ENCODE measurements around the gene SLC38A1.
"Not testable (repeated sequence)": the region's sequence is repeated elsewhere in the genome, so short reads cannot be mapped to it uniquely, and the experiment has no call there.

Gene SLC38A1

GRCh38 chr12:46268583-46269428, at the start of gene SLC38A1:
Gene SLC38A1 (minus strand): TSS chr12:46269043. CDS start chr12:46239800, 29,243 bp downstream.
- DNase-seq (ENCODE audit: low spot score), result peak; percentile 86

DNA sequence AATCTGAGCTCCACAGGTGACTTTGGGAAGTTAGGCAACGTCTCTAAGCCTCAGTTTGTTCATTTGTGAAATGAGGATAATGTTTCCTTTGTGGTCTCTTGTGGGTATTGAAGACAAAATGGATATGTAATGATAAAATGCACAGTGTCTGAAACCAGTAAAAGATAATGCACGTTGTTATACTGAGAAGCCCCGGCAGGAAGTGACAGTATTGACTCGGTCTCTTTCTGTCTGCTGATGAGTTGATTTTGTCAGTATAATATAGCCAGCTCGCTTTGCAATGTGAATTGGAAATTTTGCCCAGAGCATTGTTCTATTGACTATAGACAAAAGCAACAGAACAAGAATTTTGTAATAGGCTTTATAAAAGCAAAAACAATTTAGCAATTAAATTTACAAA, 49.2 kb upstream of the SLC38A1 start:
- no peak for DNase-seq (ENCODE audit: low spot score)

GRCh38 chr12:46304070-46304469, 35.2 kb upstream of the SLC38A1 start:
- no peak for DNase-seq (ENCODE audit: low spot score)

GRCh38 chr12:46303039-46303666, 34.3 kb upstream of the SLC38A1 start:
- DNase-seq (ENCODE audit: low spot score), result peak; percentile 33

DNA sequence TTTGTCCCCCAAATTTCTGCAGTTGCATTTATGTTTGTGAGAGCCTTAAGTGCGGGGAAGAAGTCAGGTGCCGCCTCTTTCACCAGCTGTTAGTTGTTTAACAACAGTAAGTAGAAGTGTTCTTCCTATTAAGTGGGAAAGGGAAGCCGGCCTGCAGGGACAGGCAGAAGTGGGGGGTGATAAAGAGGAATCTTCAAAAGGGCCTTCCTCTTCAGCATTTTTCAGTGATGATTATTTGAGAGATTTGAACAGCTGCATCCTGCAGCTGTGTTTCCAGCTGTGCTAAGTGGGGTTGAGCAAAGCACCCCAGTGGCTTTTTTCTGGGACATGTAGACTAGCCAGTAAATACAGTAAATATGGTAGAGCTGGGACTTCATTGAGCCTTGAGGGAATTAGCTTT, 32.1 kb upstream of the SLC38A1 start:
- DNase-seq (ENCODE audit: low spot score), result no peak

DNA sequence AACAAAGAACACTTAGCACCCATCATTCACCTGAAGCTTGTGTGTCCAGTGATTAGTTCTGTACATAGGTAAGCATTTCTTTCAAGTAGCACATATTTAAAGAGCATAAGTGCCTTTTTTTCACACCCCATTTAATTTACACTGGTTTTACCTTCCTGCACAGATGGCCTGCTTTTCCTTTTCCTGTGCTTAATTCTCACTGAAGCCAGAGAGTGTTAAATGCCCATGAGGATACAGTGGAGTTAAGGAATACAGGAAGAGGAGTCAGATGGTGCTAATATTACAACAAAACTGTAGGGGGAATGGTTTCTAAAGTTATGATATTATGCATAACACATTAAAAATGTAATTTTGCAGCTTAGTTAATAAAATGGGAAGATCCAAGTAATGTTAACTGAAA, 31.0 kb upstream of the SLC38A1 start:
- DNase-seq (ENCODE audit: low spot score), result no peak

- DNase-seq (ENCODE audit: low spot score), result no peak
These were observed 29.4 kb upstream of the SLC38A1 start for GRCh38 chr12:46298261-46298660.

GRCh38 chr12:46296822-46297221, 28.0 kb upstream of the SLC38A1 start:
- no peak for DNase-seq (ENCODE audit: low spot score)

DNA sequence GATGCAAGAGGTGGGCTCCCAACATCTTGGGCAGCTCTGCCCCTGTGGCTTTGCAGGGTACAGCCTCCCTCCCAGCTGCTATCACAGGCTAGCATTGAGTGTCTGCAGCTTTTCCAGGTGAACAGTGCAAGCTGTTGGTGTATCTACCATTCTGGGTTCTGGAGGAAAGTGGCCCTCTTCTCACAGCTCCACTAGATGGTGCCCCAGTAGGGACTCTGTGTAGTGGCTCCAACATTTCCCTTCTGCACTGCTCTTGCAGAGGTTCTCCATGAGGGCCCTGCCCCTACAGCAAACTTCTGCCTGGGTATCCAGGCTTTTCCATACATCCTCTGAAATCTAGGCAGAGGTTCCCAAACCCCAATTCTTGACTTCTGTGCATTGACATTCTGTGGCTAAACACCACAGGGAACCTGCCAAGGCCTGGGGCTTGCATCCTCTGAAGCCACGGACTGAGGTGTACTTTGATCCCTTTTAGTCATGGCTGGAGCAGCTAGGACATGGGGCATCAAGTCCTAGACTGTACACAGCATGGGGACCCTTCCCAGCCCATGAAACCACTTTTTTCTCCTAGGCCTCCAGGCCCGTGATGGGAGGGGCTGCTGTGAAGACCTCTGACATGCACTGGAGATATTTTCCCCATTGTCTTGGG, 24.0 kb upstream of the SLC38A1 start:
- no peak for DNase-seq (ENCODE audit: low spot score)

- DNase-seq (ENCODE audit: low spot score), result not testable (repeated sequence)
These were observed 23.1 kb upstream of the SLC38A1 start for GRCh38 chr12:46291953-46292352.

GRCh38 chr12:46285177-46285576, 16.3 kb upstream of the SLC38A1 start:
- not testable (repeated sequence) for DNase-seq (ENCODE audit: low spot score)

GRCh38 chr12:46282829-46283228, 14.0 kb upstream of the SLC38A1 start:
- DNase-seq (ENCODE audit: low spot score), result no peak

DNA sequence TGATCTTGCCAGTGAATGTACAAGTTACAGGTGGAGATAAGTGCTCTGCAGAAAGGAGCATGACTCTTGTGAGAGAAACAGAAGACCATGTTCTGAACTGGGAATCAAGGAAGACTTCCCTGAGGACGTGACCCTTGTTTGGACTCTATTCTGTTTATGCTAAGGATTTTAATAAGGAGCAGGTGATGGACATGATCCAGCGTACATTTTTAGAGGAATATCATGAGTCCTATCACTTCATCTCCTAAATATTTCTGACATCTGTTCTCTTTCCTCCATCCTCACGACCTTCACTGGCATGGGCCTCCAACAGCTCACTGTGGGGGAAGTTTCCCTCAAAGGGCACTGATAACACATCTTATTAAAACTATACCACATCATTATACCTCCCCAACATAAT, 7.9 kb upstream of the SLC38A1 start:
- no peak for DNase-seq (ENCODE audit: low spot score)

DNA sequence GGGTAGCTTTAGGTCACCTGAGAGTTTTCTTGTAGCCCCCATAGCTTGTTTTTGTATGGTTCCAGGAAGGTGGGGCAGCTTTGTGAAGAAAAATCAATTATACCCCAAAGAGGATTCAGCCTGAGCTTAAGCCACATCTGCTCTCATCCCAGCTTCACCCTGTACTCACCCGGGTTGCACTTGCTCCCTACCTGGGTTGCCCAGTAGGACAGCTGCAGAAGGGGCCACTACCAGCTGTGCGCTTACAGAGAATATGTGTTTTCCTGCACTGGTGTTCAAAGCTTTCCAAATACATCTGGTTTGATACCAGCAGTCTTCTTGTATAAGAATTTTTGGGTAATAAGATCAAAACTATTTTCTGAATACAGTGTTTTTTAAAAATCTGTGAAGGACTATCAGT, 3.0 kb upstream of the SLC38A1 start:
- no peak for DNase-seq (ENCODE audit: low spot score)

- peak; percentile 60 for DNase-seq (ENCODE audit: low spot score)
These were observed 792 bp upstream of the SLC38A1 start for GRCh38 chr12:46269429-46270241.

DNA sequence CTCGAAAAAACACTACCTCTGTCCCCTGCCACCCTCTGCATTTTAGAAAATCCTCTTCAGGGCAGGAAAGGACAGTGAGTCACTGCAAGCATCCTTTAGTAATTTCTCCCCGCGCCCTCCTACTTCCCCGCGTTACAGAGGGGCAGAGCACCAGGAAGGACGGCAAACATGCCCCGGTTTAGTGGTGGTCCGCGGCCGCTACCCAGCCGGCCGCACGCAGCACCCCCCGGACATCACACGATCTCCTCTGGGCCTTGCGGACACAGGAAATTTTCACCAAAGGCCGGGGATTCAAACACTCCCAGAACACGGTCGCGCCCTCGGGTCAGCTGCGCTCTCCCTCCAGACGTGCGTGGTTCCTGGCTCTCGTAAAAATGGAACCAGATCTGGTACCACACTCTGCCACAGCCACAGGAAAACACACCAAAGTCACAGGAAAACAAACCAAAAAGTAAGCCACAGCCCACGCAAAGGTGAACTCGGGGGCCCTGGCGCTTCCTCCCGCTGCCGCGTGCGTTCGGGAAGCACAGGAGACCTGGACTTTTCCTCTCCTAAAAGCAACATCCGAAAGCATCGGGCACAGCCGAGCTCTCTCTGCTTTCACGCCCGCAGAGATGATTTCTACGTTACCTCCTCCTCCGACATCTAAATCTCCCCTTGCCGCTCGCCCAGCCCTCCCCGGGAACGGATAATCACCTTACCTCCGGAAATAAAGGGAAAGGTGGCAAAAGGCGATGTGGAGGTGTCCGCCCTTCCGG, 839 bp downstream of the SLC38A1 start:
- peak; percentile 53 for DNase-seq (ENCODE audit: low spot score)

- no peak for DNase-seq (ENCODE audit: low spot score)
These were observed 1.3 kb downstream of the SLC38A1 start for GRCh38 chr12:46267575-46267824.

- peak; percentile 67 for DNase-seq (ENCODE audit: low spot score)
These were observed 1.8 kb downstream of the SLC38A1 start for GRCh38 chr12:46266869-46267574.

- no peak for DNase-seq (ENCODE audit: low spot score)
These were observed 2.5 kb downstream of the SLC38A1 start for GRCh38 chr12:46266382-46266791.

GRCh38 chr12:46265734-46266133, 3.1 kb downstream of the SLC38A1 start:
- no peak for DNase-seq (ENCODE audit: low spot score)

DNA sequence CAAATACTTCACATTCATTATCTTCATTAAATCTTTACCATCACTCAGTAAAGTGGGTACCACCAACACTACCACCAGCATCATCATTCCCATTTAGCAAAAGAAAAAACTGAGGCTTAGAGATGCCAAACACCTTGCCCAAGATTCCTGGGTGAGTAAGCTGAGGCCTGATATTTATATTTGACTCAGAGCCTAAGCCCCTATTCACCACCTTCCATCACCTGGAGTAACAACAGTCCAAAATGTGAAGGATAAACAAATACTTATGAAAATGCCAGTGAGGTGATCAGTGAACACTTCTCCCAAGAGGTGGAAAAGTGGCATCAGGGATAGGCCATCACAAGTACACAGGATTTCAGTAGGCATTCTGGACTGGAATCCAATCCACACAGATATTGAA, 3.7 kb downstream of the SLC38A1 start:
- DNase-seq (ENCODE audit: low spot score), result no peak
